PC-3 (cell line): ENCODE results near the gene CBFA2T3.

Source experiments
- EZH2 ChIP-seq: fragments of 300-600 bp; sonication (generic); IDR thresholded peaks from one replicate; pipeline ENCODE4 v1.6.1; 2017; ENCODE audit warnings: antibody characterized with exemption, mild to moderate bottlenecking, low read length; ENCODE audit not compliant: unreplicated experiment
- EZH2phosphoT487 ChIP-seq: fragments of 300-600 bp; sonication (generic); IDR thresholded peaks from 2 replicates; pipeline ENCODE4 v1.6.1; 2018; ENCODE audit warnings: mild to moderate bottlenecking, antibody characterized with exemption, low read length, borderline replicate concordance
- TF ChIP-seq, protein P1 (sequence below): fragments of 300-600 bp; sonication (generic); conservative IDR thresholded peaks from 2 replicates; pipeline ENCODE4 v1.5.1; 2017; ENCODE audit warnings: antibody characterized with exemption, low read depth, mild to moderate bottlenecking, low read length

DNA sequence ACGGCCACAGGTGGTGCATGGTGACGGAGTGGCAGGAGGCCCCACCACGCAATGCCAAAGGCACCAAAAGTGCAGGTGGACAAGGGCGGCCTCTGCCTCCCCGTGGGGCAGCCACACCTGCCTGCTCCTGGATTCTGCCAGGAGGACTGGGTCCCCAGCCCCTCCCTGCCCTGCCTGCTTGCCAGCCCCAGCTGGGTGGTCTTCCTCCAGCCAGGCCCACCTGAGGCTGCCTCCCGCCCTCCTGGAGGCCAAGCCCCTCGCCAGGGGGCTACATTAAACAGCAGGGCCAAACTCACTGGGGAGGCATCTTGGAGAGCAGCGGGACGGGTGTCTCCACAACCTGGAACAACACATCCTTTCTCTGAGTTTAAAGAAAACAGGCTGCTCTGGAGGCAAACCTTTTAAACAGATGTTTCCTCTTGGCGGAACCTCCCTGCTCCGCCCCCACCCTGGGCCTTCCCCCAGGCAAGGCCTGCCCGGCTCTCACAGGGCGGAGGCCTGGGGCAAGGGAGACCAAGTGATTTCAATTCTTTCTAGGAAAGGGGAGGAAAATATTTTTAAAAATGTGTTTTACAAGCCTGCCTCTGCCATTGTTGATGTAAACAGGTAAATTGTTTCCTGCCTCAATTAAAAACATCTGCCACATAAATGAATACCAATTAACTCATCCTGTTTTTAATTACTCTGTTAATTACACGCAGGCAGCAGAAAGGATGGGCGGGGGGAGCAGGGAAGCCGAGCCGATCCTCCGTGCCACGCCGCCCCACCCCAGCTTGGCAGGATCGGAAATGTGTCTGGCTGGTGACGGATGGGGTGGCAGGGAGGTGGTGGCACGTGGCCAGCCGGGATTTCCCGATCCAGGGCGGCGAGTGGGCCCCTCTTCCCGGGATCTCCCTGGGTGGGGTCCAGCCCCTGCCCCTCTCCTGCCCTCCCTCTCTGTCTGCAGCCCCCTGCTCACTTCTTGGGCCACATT is 56.1 kb downstream of the CBFA2T3 start:
- TF ChIP-seq, protein P1, sequence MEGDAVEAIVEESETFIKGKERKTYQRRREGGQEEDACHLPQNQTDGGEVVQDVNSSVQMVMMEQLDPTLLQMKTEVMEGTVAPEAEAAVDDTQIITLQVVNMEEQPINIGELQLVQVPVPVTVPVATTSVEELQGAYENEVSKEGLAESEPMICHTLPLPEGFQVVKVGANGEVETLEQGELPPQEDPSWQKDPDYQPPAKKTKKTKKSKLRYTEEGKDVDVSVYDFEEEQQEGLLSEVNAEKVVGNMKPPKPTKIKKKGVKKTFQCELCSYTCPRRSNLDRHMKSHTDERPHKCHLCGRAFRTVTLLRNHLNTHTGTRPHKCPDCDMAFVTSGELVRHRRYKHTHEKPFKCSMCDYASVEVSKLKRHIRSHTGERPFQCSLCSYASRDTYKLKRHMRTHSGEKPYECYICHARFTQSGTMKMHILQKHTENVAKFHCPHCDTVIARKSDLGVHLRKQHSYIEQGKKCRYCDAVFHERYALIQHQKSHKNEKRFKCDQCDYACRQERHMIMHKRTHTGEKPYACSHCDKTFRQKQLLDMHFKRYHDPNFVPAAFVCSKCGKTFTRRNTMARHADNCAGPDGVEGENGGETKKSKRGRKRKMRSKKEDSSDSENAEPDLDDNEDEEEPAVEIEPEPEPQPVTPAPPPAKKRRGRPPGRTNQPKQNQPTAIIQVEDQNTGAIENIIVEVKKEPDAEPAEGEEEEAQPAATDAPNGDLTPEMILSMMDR: no peak
- TF ChIP-seq EZH2 (no peak), EZH2phosphoT487 (no peak)
